AG04449 (cell line): ENCODE results near the gene TGFBRAP1.

Experiments
- CTCF ChIA-PET: fragments of 350-600 bp; formaldehyde crosslinking; extraction: SDS; loops from one replicate; lab custom pipeline; 2021; ENCODE audit warnings: antibody characterized with exemption; lab: Yijun Ruan, JAX
- POLR2A ChIA-PET: fragments of 400-600, 350-600 bp; formaldehyde crosslinking; extraction: SDS; loops from one replicate; lab custom pipeline; 2020; ENCODE audit warnings: antibody characterized with exemption, inconsistent platforms; lab: Yijun Ruan, JAX
- DNase-seq: peaks from one replicate; pipeline ENCODE4 v3.0.0-alpha.2; 2010; ENCODE audit warnings: low read depth, low spot score
- H3K4me3 ChIP-seq: 2 replicates; pipeline ENCODE4 v1.5.1; 2011; ENCODE audit warnings: low read depth, mild to moderate bottlenecking, control low read depth, low read length
- CTCF ChIP-seq: IDR thresholded peaks from one replicate; pipeline ENCODE4 v1.5.1; 2011; ENCODE audit warnings: mild to moderate bottlenecking, moderate library complexity, low read length, control low read depth, inconsistent platforms; ENCODE audit not compliant: insufficient read depth; ENCODE audit errors: missing control alignments

TGFBRAP1 gene

GRCh38 chr2:105361102-105361889 is 31.8 kb upstream of the TGFBRAP1 start:
- POLR2A ChIA-PET, result no interaction called here

GRCh38 chr2:105358593-105358992 is 29.1 kb upstream of the TGFBRAP1 start:
- no peak overlapping the region for H3K4me3 ChIP-seq
- DNase-seq, result no peak
- ChIA-PET CTCF (interaction anchor here (0.8 to 2.2 kb wide), 4 partner anchors 8 to 161 kb away, joined by 3 to 5 read pairs (median 4); partner anchors contain the start of gene FHL2), POLR2A (no interaction called here)
- no peak for TF ChIP-seq CTCF

More at GRCh38 chr2:105361102-105361889, 31.8 kb upstream of the TGFBRAP1 start:
- no peak for TF ChIP-seq CTCF
- CTCF ChIA-PET, result interaction anchor here (0.8 to 8.4 kb wide), 4 partner anchors 14 to 185 kb away, joined by 3 to 167 read pairs (median 6); no protein-coding TSS in a partner anchor
- no peak overlapping the region for H3K4me3 ChIP-seq
- DNase-seq, result no peak

GRCh38 chr2:105357122-105357521 is 27.6 kb upstream of the TGFBRAP1 start:
- no peak for TF ChIP-seq CTCF
- ChIA-PET POLR2A (interaction anchor here (1.6 kb wide), 1 partner anchor 162 kb away, joined by 5 read pairs; no protein-coding TSS in a partner anchor), CTCF (interaction anchor here (0.6 to 3.9 kb wide), 10 partner anchors 10 to 187 kb away, joined by 3 to 19 read pairs (median 4); partner anchors contain the start of gene FHL2)
- no peak overlapping the region for H3K4me3 ChIP-seq
- no peak for DNase-seq

GRCh38 chr2:105344704-105345345 is 15.3 kb upstream of the TGFBRAP1 start:
- peak; percentile 15 for TF ChIP-seq CTCF
- no peak for DNase-seq
- ChIA-PET POLR2A (no interaction called here), CTCF (interaction anchor here (0.8 to 16.0 kb wide), 31 partner anchors 11 to 563 kb away, joined by 3 to 476 read pairs (median 3); partner anchors contain the start of gene TGFBRAP1)
- H3K4me3 ChIP-seq, result no peak overlapping the region

- H3K4me3 ChIP-seq, result no peak overlapping the region
- no peak for TF ChIP-seq CTCF
- CTCF ChIA-PET, result interaction anchor here (0.8 to 16.0 kb wide), 4 partner anchors 9 to 202 kb away, joined by 3 to 476 read pairs (median 116); no protein-coding TSS in a partner anchor
- DNase-seq, result no peak
- POLR2A ChIA-PET, result no interaction called here
Measured at GRCh38 chr2:105339414-105339813, 9.9 kb upstream of the TGFBRAP1 start.
